Effector CD8-positive, alpha-beta T cell (primary cell): Measurements from ENCODE around the gene C22orf15.
"Not testable (repeated sequence)": the region's sequence is repeated elsewhere in the genome, so short reads cannot be mapped to it uniquely, and the experiment has no call there.

Experiments used
- DNase-seq: peaks from one replicate; lab custom pipeline; 2025; lab: John Stamatoyannopoulos, UW
- total RNA-seq, 4 experiments: gene quantifications; one replicate each; lab custom pipeline; 2026; lab: John Stamatoyannopoulos, UW

The C22orf15 gene, protein sequence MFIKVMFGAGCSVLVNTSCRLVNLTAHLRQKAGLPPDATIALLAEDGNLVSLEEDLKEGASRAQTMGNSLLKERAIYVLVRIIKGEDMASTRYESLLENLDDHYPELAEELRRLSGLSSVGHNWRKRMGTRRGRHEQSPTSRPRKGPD
- 0.44 to 1.1 (median 0.75) reads per million in 4 experiments for total RNA-seq

DNA sequence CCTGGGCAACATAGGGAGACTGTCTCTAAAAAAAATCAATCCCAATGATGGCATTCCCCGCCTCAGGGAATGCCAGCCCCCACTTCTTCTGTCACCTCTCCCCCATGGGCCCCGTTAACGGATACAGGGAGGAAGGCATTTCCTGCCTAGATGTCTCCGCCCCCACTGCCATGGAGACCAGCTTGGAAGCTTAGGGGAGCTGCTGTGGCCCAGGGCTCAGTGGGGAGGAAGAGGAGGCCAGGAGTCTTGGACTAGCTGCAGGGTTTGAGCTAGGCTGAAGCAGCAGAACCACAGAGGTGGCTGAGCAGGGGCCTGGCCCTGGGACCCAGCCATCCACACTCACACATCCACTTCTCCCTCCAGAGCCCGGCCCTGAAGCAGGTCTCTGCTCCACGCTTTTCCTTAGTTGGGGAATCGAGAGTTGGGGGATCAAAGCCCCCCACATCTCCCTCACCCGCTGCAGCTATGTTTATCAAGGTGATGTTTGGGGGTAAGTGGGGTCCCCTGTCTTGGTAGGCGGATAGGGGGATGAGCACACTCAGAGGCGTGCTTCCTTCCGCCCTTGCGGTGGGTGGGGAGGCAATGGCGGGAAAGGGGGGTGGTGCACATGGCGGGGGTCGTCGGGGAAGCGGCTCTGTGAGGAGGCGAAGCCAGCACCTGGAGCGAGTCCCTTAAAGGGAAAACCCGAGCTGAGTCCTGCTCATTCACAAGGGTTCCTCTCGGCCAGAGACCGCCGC is at the start of gene C22orf15:
TSS of gene C22orf15 (plus strand) at position 149 of the 737 bp plus-strand sequence. CDS start at position 466, 317 bp downstream.
- peak; percentile 21 for DNase-seq

DNA sequence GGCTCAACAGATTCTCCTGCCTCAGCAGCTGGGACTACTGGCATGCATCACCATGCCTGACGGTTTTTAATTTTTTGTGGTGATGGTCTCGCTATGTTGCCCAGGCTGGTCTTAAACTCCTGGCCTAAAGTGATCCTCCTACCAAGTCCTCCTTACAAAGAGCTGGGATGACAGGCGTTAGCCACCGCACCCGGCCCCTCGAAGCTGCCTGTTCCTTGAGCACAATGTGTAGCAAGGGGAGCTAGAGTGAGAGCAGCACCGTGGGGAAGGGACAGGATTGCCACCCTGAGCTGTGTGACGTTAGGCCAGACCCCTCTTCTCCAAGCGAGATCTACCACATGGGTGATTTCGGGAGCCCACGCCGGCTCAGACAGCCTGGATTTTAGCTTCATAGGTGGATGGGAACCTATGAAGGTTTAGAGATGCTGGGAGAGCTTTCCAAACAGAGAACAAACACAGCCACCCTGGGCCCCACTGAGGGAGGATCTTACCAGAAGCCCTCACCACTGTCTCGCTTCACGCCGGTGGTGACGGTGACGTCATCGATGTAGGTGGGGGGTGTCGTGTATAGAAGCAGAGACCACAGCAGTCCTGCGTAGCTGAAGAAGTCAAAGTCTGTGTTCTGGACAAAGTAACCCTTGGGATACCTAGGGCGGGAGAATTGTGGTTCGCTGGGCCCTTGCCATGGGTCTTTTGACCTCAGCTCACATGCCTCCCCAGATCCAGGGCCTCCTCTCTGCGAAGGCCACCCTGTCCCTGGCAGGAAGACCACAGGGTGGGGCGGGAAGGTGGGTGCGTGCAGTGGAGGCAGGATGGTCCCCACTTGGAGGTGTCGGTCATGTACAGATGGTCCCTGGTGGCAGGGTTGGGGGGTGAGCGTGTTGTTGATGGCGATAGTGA is 48.8 kb upstream of the C22orf15 start:
- no peak for DNase-seq

DNA sequence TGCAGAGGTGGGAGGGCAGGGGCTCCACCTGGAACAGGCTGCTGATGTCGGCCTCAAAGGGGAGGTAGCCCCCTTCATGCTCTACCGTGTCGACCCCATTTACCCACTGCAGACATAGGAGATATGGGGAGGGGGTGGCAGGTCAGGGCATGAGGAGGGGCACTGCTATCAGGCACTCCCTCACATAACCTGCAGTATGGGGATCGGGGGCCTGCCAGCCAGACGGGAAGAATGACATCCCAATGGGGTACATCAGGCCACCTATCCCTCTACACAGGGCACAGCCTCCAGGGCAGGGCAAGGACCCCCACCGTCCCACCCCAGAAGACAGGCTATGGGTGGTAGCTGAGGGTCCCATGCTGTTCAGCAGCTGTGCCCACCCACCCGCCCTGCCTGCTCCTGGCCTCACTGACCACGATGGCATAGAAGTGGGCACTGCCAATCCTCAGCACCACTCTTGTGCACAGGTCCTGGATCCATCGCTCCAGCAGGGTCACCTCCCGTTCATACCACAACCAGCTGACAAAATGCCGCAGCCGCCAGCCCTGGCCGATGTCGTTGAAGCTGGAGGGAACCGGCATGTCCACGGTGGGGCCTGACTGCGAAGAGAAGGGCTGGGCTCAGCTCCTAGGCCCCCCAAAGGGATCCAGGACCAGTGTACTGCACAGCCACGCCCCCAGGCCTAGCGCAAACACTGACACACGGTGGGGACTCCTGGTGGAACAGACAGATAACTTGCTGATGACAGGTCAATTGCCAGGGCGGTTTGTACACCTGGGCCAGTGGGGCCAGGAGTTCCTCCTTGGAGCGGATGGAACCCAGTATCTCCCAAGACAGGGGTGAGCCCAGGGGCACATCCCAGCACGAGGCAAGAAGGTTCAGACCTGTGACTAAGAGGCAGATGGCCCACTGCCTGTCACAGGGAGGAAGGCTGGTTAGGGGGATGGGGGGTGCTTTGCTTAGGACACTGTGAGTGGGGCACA is 47.9 kb upstream of the C22orf15 start:
- no peak for DNase-seq

DNA sequence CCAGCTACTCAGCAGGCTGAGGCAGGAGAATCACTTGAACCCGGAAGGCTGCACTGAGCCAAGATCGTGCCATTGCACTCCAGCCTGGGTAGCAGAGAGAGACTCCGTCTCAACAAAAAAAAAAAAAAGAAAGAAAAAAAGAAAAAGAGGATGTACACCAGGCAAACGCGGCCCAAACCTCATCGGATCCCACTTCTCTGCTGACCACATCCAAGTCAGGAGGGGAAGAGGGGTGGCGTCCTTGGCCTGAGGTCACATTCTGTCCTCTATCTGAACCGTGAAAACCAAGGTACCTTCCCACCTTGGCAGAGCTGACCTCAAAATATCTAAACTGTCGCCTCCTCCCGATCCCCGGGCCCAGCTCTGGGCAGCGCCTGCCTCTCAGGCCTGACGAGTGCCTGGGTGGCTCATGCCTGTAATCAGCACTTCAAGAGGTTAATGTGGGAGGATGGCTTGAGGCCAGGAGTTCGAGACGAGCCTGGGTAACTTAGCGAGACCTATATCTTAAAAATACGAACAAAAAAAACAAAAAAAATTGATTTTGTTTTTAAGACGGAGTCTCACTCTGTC is 46.9 kb upstream of the C22orf15 start:
- DNase-seq, result no peak

DNA sequence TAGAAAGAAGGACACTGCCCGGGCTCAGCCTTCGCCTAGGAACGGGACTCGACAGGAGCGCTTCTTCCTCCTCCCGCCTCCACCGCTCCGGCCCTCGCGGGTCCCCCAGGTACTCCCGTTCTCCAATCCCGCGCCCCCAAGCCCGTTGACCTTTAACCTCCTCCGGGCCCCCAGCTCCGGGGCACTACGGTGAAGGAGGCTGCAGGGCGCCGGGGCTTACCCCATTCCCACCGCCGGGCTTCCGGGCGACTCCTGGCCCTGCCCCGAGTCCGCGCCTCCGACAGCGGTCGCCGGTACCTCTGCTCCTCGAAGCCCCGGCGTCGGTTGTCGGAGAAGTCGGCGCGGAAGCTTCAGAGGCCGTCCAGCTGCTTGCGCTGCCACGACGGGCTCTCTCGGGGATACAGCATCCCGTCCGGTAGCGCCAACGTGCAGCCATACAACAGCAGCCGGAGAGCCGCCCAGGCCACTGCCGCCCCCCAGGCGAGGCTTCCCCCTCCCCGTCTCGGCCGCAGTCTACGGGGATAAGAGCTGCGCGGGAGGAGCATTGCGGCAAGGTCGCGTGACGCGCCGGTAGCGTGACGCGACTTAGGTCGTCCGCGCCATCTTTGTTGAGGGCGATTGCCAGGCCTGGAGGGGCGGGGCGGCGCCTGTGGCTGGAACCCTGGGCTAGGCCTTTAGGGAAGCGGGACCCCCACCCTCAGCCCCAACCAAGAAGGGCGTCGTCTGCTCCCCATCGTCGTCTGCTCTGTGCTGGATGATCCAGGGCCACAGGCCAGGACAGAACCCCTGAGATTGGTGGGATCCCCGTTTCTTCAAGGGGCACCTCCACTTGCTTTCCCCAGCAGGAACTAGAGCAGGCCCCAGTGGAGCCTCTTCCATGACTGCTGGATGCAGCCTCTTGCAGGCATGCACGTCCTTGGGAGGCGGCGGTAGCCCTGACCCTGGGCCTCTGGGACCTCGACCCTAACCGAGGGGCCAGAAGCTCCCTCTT is 45.7 kb upstream of the C22orf15 start:
- peak; percentile 73 for DNase-seq

DNA sequence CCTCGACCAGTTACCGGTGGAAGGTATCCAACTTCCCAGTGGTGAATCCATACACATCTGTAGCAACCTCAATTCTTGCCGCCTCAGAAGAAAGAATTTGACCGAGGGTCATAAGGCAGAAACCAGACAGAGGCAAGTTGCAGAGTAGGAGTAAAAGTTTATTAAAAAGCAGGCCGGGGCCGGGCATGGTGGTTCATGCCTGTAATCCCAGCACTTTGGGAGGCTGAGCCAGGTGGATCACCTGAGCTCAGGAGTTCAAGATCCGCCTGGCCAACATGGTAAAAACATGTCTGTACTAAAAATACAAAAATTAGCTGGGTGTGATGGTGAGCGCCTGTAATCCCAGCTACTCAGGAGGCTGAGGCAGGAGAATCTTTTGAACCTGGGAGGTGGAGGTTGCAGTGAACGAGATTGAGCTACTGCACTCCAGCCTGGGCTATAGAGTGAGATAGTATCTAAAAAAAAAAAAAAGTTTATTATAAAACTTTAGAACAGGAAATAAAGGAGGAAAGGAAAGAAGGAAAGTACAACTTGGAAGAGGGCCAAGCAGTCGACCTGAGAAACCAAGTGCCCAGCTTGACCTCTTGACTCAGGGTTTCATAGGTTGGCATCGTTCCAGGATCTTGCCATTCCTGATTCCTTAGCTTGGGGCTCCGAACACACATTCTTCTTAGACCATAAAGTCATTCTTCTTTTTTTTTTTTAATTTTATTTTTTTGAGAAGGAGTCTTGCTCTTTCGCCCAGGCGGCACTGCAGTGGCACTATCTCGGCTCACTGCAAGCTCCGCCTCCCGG is 44.2 kb upstream of the C22orf15 start:
- no peak for DNase-seq

DNA sequence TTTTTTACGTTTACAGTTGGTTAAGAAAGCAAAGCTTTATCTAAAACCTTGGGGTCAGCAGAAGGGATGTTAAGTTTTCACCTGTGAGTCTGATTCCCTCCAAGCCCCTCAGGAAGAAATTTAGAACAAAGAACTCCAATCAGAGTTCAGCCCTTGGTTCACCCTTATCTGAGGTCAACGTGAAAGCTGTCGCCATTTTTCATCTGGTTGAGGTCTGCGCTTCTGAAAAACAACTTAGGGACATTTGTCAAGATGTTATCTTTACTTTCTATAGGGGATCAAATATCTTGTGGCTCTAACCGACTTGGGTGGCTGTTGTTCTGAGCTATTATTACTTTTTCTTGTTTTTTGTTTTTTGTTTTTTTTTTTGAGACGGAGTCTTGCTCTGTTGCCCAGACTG is 41.9 kb upstream of the C22orf15 start:
- no peak for DNase-seq

DNA sequence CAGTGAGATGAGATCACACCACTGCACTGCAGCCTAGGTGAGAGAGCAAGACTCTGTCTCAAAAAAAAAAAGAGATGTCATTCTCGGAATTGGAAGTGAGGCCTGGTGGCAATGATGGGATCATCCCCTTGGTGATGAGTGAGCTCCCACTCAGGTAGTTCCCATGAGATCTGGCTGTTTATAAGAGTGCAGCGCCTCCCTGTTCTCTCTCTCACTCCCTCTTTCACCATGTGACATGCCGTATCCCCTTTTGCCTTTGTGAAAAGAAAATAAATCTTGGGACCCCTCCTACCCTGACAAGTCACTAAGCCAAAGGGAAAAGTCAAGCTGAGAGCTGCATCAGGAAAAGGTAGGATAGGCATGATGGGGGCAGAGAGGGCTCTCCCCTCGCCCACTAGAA is 40.6 kb upstream of the C22orf15 start:
- DNase-seq, result no peak

DNA sequence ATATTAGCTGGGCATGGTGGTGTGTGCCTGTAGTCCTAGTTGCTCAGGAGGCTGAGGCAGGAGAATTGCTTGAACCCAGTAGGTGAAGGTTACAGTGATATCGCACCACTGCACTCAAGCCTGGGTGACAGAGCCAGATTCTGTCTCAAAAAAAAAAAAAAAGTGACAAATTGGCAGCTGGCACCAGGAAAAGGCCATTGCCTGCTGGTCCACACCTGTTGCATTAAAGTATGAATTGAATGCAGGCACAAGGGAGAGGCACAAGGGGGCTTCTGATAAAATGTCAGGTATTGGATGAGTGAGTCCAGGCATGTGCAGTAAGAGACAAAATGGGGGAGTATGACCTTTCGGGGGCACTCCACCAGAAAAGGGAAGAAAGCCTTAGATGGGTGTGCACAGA is 40.1 kb upstream of the C22orf15 start:
- no peak for DNase-seq

DNA sequence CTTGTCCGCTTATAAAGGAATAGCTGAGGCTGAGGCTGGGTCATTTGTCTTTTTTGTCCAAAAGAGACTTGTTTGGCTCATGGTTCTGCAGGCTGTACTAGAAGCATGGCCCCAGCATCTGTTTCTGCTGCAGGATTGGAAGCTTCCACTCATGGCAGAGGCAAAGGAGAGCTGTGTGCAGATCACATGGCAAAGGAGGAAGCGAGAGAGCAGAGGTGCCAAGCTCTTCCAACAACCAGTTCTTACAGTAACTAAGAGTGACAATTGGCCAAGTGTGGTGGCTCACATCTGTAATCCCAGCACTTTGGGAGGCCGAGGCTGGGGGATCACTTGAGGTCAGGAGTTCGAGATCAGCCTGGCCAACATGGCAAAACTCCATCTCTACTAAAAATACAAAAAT is 34.7 kb upstream of the C22orf15 start:
- not testable (repeated sequence) for DNase-seq

DNA sequence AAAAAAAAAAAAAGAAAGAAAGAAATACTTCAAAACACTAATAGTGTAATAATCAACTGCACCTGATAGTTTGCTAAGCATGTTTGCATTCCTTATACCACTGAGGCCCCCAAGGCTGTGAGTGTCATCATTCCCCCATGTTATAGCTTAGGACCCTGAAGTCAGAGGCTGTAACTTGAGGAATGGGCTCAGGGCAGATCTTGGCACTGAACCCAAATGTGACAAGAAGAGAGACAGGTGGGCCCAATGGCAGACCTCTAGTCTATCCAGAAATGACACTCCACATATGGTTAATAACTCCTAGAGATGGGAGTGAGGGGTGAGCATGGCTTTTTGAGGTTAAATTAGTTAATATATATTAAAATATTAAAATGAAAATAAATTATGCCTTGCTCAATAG is 25.1 kb upstream of the C22orf15 start:
- no peak for DNase-seq

DNA sequence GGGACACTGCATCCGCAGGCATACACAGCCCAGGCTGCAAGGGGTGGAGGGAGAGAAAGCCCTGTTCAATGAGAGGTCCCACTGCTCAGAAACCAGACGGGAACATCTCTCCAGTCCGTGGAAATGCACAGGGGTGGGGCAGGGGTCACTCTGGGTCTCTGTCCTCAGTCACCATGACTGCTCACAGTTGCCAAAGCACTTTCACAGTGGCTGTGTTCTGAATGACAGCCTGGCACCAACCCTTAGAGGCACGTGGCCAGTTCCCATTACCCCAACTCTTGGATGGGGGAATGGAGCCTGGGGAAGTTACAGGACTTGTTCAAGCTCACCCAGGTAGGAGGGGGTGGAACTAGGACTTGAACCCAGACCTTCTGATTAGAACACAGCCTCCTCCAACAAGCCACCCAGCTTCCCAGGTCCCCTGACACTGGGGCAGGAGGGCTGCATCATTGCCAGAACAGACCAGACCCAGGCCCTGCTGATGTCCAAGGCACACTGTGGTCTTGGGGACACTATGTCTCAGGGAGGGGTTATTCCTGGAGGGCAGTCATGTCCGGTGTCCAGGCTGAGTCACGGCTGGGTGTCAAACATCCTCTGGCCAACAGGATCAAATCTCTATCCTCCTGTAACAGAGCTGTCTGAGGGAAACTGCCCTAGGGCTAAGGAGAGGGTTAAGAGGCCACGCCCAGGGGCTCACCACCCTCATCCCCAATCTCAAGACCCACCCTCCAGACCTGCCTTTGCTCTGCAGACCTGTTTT is 20.1 kb upstream of the C22orf15 start:
- DNase-seq, result no peak

DNA sequence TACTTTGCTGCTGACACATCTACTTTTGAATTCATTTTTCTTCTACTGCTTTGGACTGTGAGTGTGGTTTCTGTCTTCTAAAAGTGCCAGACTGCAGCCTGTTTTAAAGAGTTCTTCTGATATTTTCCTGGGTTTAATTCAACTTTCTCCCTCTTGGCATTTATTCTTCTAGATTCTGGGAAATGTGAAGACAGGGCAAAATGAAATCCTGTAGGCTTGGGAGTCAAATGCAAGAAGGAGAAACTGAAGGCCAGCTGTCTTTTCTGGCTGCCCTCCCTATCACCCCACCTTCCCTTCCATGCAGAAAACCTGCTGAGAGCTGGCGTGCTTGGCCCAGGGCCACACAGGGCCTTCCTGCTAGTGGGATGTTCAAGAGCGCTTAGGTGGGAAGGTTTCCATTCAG is 19.5 kb upstream of the C22orf15 start:
- DNase-seq, result no peak

DNA sequence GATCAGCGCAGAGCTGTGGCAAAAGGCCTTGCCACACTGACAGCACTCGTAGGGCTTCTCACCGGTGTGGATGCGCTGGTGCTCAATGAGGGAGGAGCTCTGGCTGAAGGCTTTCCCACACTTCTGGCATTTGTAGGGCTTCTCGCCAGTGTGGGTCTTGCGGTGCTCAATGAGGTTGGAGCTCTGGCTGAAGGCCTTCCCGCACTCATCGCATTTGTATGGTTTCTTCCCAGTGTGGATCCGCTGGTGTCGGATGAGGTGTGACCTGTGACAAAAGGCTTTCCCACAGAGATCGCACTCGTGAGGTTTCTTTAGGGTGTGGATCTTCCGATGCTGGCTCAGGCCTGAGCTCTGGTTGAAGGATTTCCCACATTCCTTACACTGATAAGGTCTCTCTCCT is 18.8 kb upstream of the C22orf15 start:
- no peak for DNase-seq

DNA sequence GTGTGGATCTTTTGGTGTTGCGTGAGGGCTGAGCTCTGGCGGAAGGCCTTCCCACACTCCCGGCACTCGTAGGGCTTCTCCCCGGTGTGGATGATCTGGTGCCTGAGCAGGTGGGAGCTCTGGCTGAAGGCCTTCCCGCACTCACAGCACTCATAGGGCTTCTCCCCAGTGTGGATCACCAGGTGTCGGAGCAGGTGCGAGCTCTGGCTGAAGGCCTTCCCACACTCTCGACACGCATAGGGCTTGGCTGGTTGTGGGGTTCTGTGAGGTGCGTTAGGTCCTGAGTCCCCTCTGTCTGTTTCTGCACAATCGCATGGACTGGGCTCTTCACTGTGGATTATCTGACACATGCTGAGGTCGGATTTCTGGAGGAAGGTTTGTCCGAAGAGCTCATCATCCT is 18.3 kb upstream of the C22orf15 start:
- DNase-seq, result no peak

DNA sequence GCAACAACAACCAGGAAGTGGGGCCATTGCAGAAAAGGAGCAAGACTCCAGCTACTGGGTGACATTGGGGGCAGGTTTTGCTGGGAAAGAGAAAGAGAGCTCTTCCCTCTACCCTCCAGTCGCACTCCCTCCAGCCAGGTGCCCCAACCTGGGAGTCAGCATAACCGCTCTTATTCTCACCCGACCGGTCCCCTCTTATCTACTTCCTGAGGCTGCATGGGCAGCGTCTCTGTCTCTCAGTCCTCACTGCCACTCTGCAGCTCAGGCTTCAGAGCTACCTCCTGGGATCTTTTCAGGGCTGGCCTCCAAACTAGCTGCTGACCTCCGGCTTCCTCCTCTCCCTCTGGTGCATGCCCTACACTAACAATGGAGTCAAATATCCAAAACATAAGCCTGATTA is 17.0 kb upstream of the C22orf15 start:
- no peak for DNase-seq

DNA sequence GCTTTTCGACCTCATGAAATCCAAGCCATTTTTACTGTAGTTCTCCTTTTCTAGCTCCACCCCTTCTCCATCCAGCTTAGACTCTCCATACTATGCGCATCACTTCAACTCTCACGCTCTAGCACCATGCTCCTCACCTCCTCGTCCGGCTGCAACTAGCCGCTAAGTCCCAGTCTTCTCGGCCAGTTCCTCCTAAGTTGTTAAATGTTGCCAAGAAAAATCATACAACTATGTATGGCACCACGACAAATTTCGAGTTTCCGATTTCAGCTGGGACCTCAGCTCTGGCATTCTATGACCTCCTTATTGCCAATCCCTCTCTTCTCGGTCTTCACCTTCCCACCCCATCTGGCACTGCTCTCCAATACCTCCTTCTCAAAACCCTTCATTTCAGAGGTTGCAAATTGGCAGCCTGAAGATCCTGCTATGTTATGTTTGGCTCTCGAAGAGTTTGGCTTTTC is 12.9 kb upstream of the C22orf15 start:
- DNase-seq, result no peak

DNA sequence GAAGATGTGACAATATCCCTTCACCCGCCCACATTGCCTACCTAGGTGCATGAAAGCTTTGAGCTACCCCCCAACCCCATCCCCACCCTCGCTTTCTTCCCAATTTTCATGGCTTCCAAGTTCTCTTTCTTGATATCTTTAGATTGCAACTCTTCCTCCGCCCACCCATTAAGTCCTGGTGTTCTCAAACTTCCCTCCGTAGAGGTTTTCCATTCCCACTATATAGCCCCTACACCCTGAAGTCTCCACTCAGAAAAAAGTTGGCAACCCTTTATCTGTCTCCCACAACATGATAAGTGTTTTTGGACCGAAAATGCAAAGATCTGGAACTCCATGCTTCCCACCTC is 12.4 kb upstream of the C22orf15 start:
- no peak for DNase-seq
